Kidney tubule cell (primary cell): ENCODE measurements around the gene HBEGF.

Experiments
- DNase-seq: peaks from one replicate; pipeline ENCODE4 v3.0.0-alpha.2; 2018; ENCODE audit warnings: low spot score

Gene HBEGF

GRCh38 chr5:140336388-140336787, 10.0 kb downstream of the HBEGF start:
- no peak for DNase-seq

- DNase-seq, result no peak
These were observed 14.8 kb downstream of the HBEGF start for GRCh38 chr5:140331638-140332037.

GRCh38 chr5:140329739-140330481, 16.5 kb downstream of the HBEGF start:
- DNase-seq, result no peak

- DNase-seq, result no peak
These were observed 18.2 kb downstream of the HBEGF start for GRCh38 chr5:140328036-140328764.

GRCh38 chr5:140327589-140327988, 18.8 kb downstream of the HBEGF start:
- DNase-seq, result no peak

- no peak for DNase-seq
These were observed 20.9 kb downstream of the HBEGF start for GRCh38 chr5:140325486-140325885.

- DNase-seq, result peak; percentile 64
These were observed 21.7 kb downstream of the HBEGF start for GRCh38 chr5:140324617-140325241.

- DNase-seq, result peak; percentile 83
These were observed 22.3 kb downstream of the HBEGF start for GRCh38 chr5:140324041-140324600.

- peak; percentile 99 for DNase-seq
These were observed 23.4 kb downstream of the HBEGF start for GRCh38 chr5:140322751-140323731.

- DNase-seq, result peak; percentile 17
These were observed 24.6 kb downstream of the HBEGF start for GRCh38 chr5:140321796-140322195.

GRCh38 chr5:140319833-140320232, 26.6 kb downstream of the HBEGF start:
- DNase-seq, result no peak

GRCh38 chr5:140318792-140319191, 27.6 kb downstream of the HBEGF start:
- DNase-seq, result no peak

- peak; percentile 87 for DNase-seq
These were observed 28.5 kb downstream of the HBEGF start for GRCh38 chr5:140317859-140318258.

GRCh38 chr5:140312791-140313189, 33.6 kb downstream of the HBEGF start:
- DNase-seq, result no peak

GRCh38 chr5:140312067-140312790, 34.2 kb downstream of the HBEGF start:
- DNase-seq, result peak; percentile 99

- DNase-seq, result peak; percentile 84
These were observed 35.4 kb downstream of the HBEGF start for GRCh38 chr5:140311011-140311467.

- DNase-seq, result no peak
These were observed 36.0 kb downstream of the HBEGF start for GRCh38 chr5:140310434-140310833.

- no peak for DNase-seq
These were observed 36.6 kb downstream of the HBEGF start for GRCh38 chr5:140309706-140310249.

GRCh38 chr5:140305471-140305870, 40.9 kb downstream of the HBEGF start:
- no peak for DNase-seq

- DNase-seq, result peak; percentile 50
These were observed 42.4 kb downstream of the HBEGF start for GRCh38 chr5:140303966-140304365.
